Mesodermal cell (in vitro differentiated cells): ENCODE data around the gene DOCK9.

Experiments
- H3K27ac ChIP-seq: 2 replicates; pipeline ENCODE4 v1.7.0; 2013; ENCODE audit warnings: mild to moderate bottlenecking, low read depth, low read length, moderate library complexity; ENCODE audit not compliant: severe bottlenecking
- H3K36me3 ChIP-seq: 2 replicates; pipeline ENCODE4 v1.7.1; 2013; ENCODE audit warnings: mild to moderate bottlenecking, low read length, moderate library complexity; ENCODE audit not compliant: control insufficient read depth, insufficient read depth
- H3K4me1 ChIP-seq: one replicate; pipeline ENCODE4 v1.7.1; 2013; ENCODE audit warnings: mild to moderate bottlenecking, low read length; ENCODE audit not compliant: insufficient read depth, control insufficient read depth, poor library complexity, severe bottlenecking
- H3K4me3 ChIP-seq: 2 replicates; pipeline ENCODE4 v1.7.0; 2013; ENCODE audit warnings: low read length, control low read depth, mild to moderate bottlenecking; ENCODE audit not compliant: insufficient read depth, poor library complexity, severe bottlenecking; ENCODE audit errors: extremely low read depth
- H3K9me3 ChIP-seq: 2 replicates; pipeline ENCODE4 v1.7.1; 2013; ENCODE audit warnings: mild to moderate bottlenecking, low read length, moderate library complexity; ENCODE audit not compliant: control insufficient read depth
- WGBS, 2 experiments: methylation state at CpG; one replicate each; pipeline ENCODE4 v1.1.5; 2013; ENCODE audit warnings: missing lambda C conversion rate in 2 of 2; ENCODE audit not compliant: insufficient coverage in 2 of 2; 5-methylcytosine and 5-hydroxymethylcytosine counted together

DOCK9 gene

GRCh38 chr13:98918771-98919170 lies 59.1 kb downstream of the DOCK9 start:
- H3K36me3 ChIP-seq: peaks cover 84% of the 10 kb centered on the region
- WGBS, 2 experiments: 90 to 91% methylated on average over 3 of the region's 4 CpGs
- no peak overlapping the region for H3K27ac ChIP-seq
- H3K9me3 ChIP-seq: no peaks in the 10 kb centered on the region
- H3K4me1 ChIP-seq: peaks cover 3% of the 10 kb centered on the region
- no peak overlapping the region for H3K4me3 ChIP-seq

- H3K9me3 ChIP-seq: no peaks in the 10 kb centered on the region
Observed at GRCh38 chr13:98917116-98917515, 60.7 kb downstream of the DOCK9 start.

GRCh38 chr13:98916403-98916802 lies 61.5 kb downstream of the DOCK9 start:
- H3K36me3 ChIP-seq: peaks cover 67% of the 10 kb centered on the region
- peaks cover 5% of the 10 kb centered on the region for H3K4me1 ChIP-seq
- 100% methylated on average over 1 of the region's 1 CpG; no CpG with 5 or more reads in 1 of the 2 experiments for WGBS, 2 experiments
- H3K4me3 ChIP-seq: no peak overlapping the region
- H3K9me3 ChIP-seq: no peaks in the 10 kb centered on the region
- H3K27ac ChIP-seq: no peak overlapping the region

More at GRCh38 chr13:98917116-98917515, 60.7 kb downstream of the DOCK9 start:
- Histone ChIP-seq H3K4me3 (no peak overlapping the region), H3K4me1 (peaks cover 3% of the 10 kb centered on the region), H3K36me3 (peaks cover 73% of the 10 kb centered on the region), H3K27ac (no peak overlapping the region)
- WGBS, 2 experiments: 100% methylated on average over 1 of the region's 1 CpG; no CpG with 5 or more reads in 1 of the 2 experiments

GRCh38 chr13:98915981-98916380 lies 61.9 kb downstream of the DOCK9 start:
- Histone ChIP-seq H3K9me3 (no peaks in the 10 kb centered on the region), H3K36me3 (peaks cover 63% of the 10 kb centered on the region), H3K4me1 (peaks cover 9% of the 10 kb centered on the region), H3K27ac (no peak overlapping the region), H3K4me3 (no peak overlapping the region)
- 93 to 98% methylated on average over 5 of the region's 5 CpGs for WGBS, 2 experiments

GRCh38 chr13:98915563-98915962 lies 62.3 kb downstream of the DOCK9 start:
- Histone ChIP-seq H3K9me3 (no peaks in the 10 kb centered on the region), H3K4me1 (peaks cover 13% of the 10 kb centered on the region), H3K27ac (no peak overlapping the region), H3K4me3 (no peak overlapping the region), H3K36me3 (peaks cover 59% of the 10 kb centered on the region)
- WGBS, 2 experiments: 60 to 100% methylated on average over 1 of the region's 1 CpG

GRCh38 chr13:98913741-98914140 lies 64.1 kb downstream of the DOCK9 start:
- 96 to 100% methylated on average over 3 to 4 of the region's 5 CpGs for WGBS, 2 experiments
- Histone ChIP-seq H3K4me3 (no peak overlapping the region), H3K9me3 (no peaks in the 10 kb centered on the region), H3K4me1 (peaks cover 23% of the 10 kb centered on the region), H3K27ac (no peak overlapping the region), H3K36me3 (peaks cover 42% of the 10 kb centered on the region)

GRCh38 chr13:98912846-98913245 lies 65.0 kb downstream of the DOCK9 start:
- Histone ChIP-seq H3K9me3 (no peaks in the 10 kb centered on the region), H3K4me1 (peaks cover 20% of the 10 kb centered on the region), H3K27ac (no peak overlapping the region), H3K36me3 (peaks cover 33% of the 10 kb centered on the region), H3K4me3 (no peak overlapping the region)

- 20 to 83% methylated on average over 1 to 2 of the region's 2 CpGs for WGBS, 2 experiments
- Histone ChIP-seq H3K4me1 (peaks cover 20% of the 10 kb centered on the region), H3K9me3 (no peaks in the 10 kb centered on the region), H3K4me3 (no peak overlapping the region), H3K27ac (peak overlapping the region; percentile 69), H3K36me3 (peaks cover 34% of the 10 kb centered on the region)
Observed at GRCh38 chr13:98910501-98910951, 67.3 kb downstream of the DOCK9 start.

GRCh38 chr13:98909016-98909415 lies 68.8 kb downstream of the DOCK9 start:
- WGBS, 2 experiments: 100% methylated on average over 1 of the region's 3 CpGs; no CpG with 5 or more reads in 1 of the 2 experiments
- Histone ChIP-seq H3K27ac (no peak overlapping the region), H3K9me3 (no peaks in the 10 kb centered on the region), H3K36me3 (peaks cover 28% of the 10 kb centered on the region), H3K4me1 (peaks cover 20% of the 10 kb centered on the region), H3K4me3 (no peak overlapping the region)

- Histone ChIP-seq H3K36me3 (peaks cover 28% of the 10 kb centered on the region), H3K27ac (no peak overlapping the region), H3K4me3 (no peak overlapping the region), H3K9me3 (no peaks in the 10 kb centered on the region), H3K4me1 (peaks cover 20% of the 10 kb centered on the region)
- 94 to 100% methylated on average over 2 to 3 of the region's 8 CpGs for WGBS, 2 experiments
Observed at GRCh38 chr13:98906746-98907502, 70.9 kb downstream of the DOCK9 start.

GRCh38 chr13:98905199-98905598 lies 72.7 kb downstream of the DOCK9 start:
- WGBS, 2 experiments: 63 to 100% methylated on average over 1 of the region's 2 CpGs
- Histone ChIP-seq H3K36me3 (peaks cover 45% of the 10 kb centered on the region), H3K4me3 (no peak overlapping the region), H3K9me3 (no peaks in the 10 kb centered on the region), H3K4me1 (peaks cover 10% of the 10 kb centered on the region), H3K27ac (no peak overlapping the region)
